HEK293 (cell line): ENCODE measurements around the gene CAMTA2.

Experiments used
- CTCF ChIA-PET: fragments of 350-600 bp; formaldehyde crosslinking; extraction: SDS; loops from one replicate; lab custom pipeline; 2021; ENCODE audit warnings: antibody characterized with exemption; lab: Yijun Ruan, JAX
- POLR2A ChIA-PET: fragments of 300-600 bp; formaldehyde crosslinking; extraction: SDS; loops from one replicate; lab custom pipeline; 2020; ENCODE audit warnings: antibody characterized with exemption, inconsistent platforms; lab: Yijun Ruan, JAX
- H3K27ac ChIP-seq: fragments of 200-500 bp; sonication (Bioruptor generic); 2 replicates; pipeline ENCODE4 v1.5.1; 2014; ENCODE audit warnings: low read depth, low read length, control low read depth, inconsistent platforms; ENCODE audit errors: extremely low read depth
- H3K36me3 ChIP-seq, 2 experiments: fragments of 200-500 bp in 1 of 2; sonication (Bioruptor generic) in 1 of 2; 1 replicate in 1 of 2; 2 replicates in 1 of 2; pipeline ENCODE4 v1.5.1; 2014 to 2017; ENCODE audit warnings: inconsistent platforms in 2 of 2, low read length in 2 of 2; ENCODE audit not compliant: control insufficient read depth in 2 of 2, insufficient read depth in 1 of 2
- H3K4me1 ChIP-seq: fragments of 200-500 bp; sonication (Bioruptor generic); 2 replicates; pipeline ENCODE4 v1.5.1; 2014; ENCODE audit warnings: mild to moderate bottlenecking, low read length, inconsistent platforms; ENCODE audit not compliant: control insufficient read depth, insufficient read depth
- H3K4me3 ChIP-seq: 2 replicates; pipeline ENCODE4 v1.5.1; 2011; ENCODE audit warnings: low read depth, mild to moderate bottlenecking, control low read depth, low read length, moderate library complexity
- H3K9me3 ChIP-seq: fragments of 200-500 bp; sonication (Bioruptor generic); 2 replicates; pipeline ENCODE4 v1.5.1; 2014; ENCODE audit warnings: low read depth, low read length, inconsistent platforms; ENCODE audit not compliant: control insufficient read depth, insufficient read depth
- GLI2 ChIP-seq: fragments of 450-650 bp; formaldehyde crosslinking; IDR thresholded peaks from 2 replicates; pipeline ENCODE4; 2017; ENCODE audit warnings: missing biosample characterization, missing genetic modification characterization, low read depth, borderline replicate concordance
- GLIS1 ChIP-seq: fragments of 450-650 bp; formaldehyde crosslinking; IDR thresholded peaks from 2 replicates; pipeline ENCODE4 v1.5.1; 2016; ENCODE audit warnings: missing biosample characterization, missing genetic modification characterization
- HOXA7 ChIP-seq: sonication (generic); formaldehyde crosslinking; IDR thresholded peaks from 2 replicates; pipeline ENCODE4 v1.8.1; 2022; ENCODE audit warnings: missing genetic modification reagents, borderline replicate concordance
- KLF10 ChIP-seq: fragments of 450-650 bp; IDR thresholded peaks from 2 replicates; pipeline ENCODE4 v1.5.1; 2018; ENCODE audit warnings: missing biosample characterization, mild to moderate bottlenecking, missing genetic modification characterization
- KLF16 ChIP-seq: fragments of 450-650 bp; formaldehyde crosslinking; IDR thresholded peaks from 2 replicates; pipeline ENCODE4 v1.5.1; 2017; ENCODE audit warnings: missing biosample characterization, missing genetic modification characterization
- MEIS1 ChIP-seq: sonication (generic); formaldehyde crosslinking; IDR thresholded peaks from 2 replicates; pipeline ENCODE4 v1.8.1; 2022; ENCODE audit warnings: missing genetic modification reagents, mild to moderate bottlenecking, borderline replicate concordance
- MZF1 ChIP-seq: fragments of 450-650 bp; formaldehyde crosslinking; IDR thresholded peaks from 2 replicates; pipeline ENCODE4 v1.5.1; 2017; ENCODE audit warnings: missing biosample characterization, missing genetic modification characterization, borderline replicate concordance
- PRDM1 ChIP-seq: fragments of 450-650 bp; formaldehyde crosslinking; IDR thresholded peaks from 2 replicates; pipeline ENCODE4; 2016; ENCODE audit warnings: missing biosample characterization, missing genetic modification characterization
- SETDB1 ChIP-seq: IDR thresholded peaks from one replicate; pipeline ENCODE4 v1.6.1; 2017; ENCODE audit warnings: mild to moderate bottlenecking, low read length, moderate library complexity, mixed read lengths; ENCODE audit not compliant: insufficient read length
- SP7 ChIP-seq: fragments of 450-650 bp; formaldehyde crosslinking; IDR thresholded peaks from 2 replicates; pipeline ENCODE4 v1.5.1; 2016; ENCODE audit warnings: missing biosample characterization, missing genetic modification characterization
- WT1 ChIP-seq: fragments of 450-650 bp; formaldehyde crosslinking; IDR thresholded peaks from 2 replicates; pipeline ENCODE4 v1.5.1; 2016; ENCODE audit warnings: missing biosample characterization, missing genetic modification characterization
- ZFHX2 ChIP-seq: fragments of 450-650 bp; formaldehyde crosslinking; conservative IDR thresholded peaks from 2 replicates; pipeline ENCODE4 v1.5.1; 2016; ENCODE audit warnings: missing biosample characterization, missing genetic modification characterization
- ZFP37 ChIP-seq: fragments of 450-650 bp; formaldehyde crosslinking; IDR thresholded peaks from 2 replicates; pipeline ENCODE4 v1.5.1; 2016; ENCODE audit warnings: missing biosample characterization, missing genetic modification characterization
- ZFP69B ChIP-seq: fragments of 450-650 bp; formaldehyde crosslinking; IDR thresholded peaks from 2 replicates; pipeline ENCODE4 v1.5.1; 2016; ENCODE audit warnings: missing biosample characterization, missing genetic modification characterization
- ZNF112 ChIP-seq: fragments of 450-650 bp; formaldehyde crosslinking; IDR thresholded peaks from 2 replicates; pipeline ENCODE4 v1.5.0; 2017; ENCODE audit warnings: missing biosample characterization, missing genetic modification characterization
- ZNF132 ChIP-seq: fragments of 450-650 bp; formaldehyde crosslinking; IDR thresholded peaks from 2 replicates; pipeline ENCODE4 v1.5.1; 2017; ENCODE audit warnings: missing biosample characterization, missing genetic modification characterization, borderline replicate concordance
- ZNF140 ChIP-seq: fragments of 450-650 bp; formaldehyde crosslinking; IDR thresholded peaks from 2 replicates; pipeline ENCODE4 v1.5.1; 2016; ENCODE audit warnings: missing biosample characterization, missing genetic modification characterization
- ZNF157 ChIP-seq: fragments of 450-650 bp; formaldehyde crosslinking; IDR thresholded peaks from 2 replicates; pipeline ENCODE4 v1.5.1; 2016; ENCODE audit warnings: missing biosample characterization, missing genetic modification characterization
- ZNF335 ChIP-seq: fragments of 450-650 bp; formaldehyde crosslinking; conservative IDR thresholded peaks from 2 replicates; pipeline ENCODE4 v1.5.1; 2016; ENCODE audit warnings: missing biosample characterization, missing genetic modification characterization
- ZNF37A ChIP-seq: fragments of 450-650 bp; IDR thresholded peaks from 2 replicates; pipeline ENCODE4 v1.5.1; 2018; ENCODE audit warnings: missing biosample characterization, missing genetic modification characterization
- ZNF404 ChIP-seq: fragments of 450-650 bp; formaldehyde crosslinking; IDR thresholded peaks from 2 replicates; pipeline ENCODE4 v1.5.1; 2017; ENCODE audit warnings: missing biosample characterization, missing genetic modification characterization
- ZNF416 ChIP-seq: fragments of 450-650 bp; formaldehyde crosslinking; IDR thresholded peaks from 2 replicates; pipeline ENCODE4 v1.5.1; 2016; ENCODE audit warnings: missing biosample characterization, missing genetic modification characterization
- ZNF501 ChIP-seq: fragments of 450-650 bp; formaldehyde crosslinking; IDR thresholded peaks from 2 replicates; pipeline ENCODE4 v1.5.1; 2016; ENCODE audit warnings: missing biosample characterization, missing genetic modification characterization
- ZNF596 ChIP-seq: fragments of 450-650 bp; IDR thresholded peaks from 2 replicates; pipeline ENCODE4 v1.5.0; 2018; ENCODE audit warnings: missing biosample characterization, mild to moderate bottlenecking, missing genetic modification characterization, moderate library complexity
- ZNF600 ChIP-seq: fragments of 450-650 bp; formaldehyde crosslinking; IDR thresholded peaks from 2 replicates; pipeline ENCODE4 v1.5.1; 2016; ENCODE audit warnings: missing biosample characterization, missing genetic modification characterization
- ZNF660 ChIP-seq: fragments of 450-650 bp; IDR thresholded peaks from 2 replicates; pipeline ENCODE4 v1.5.1; 2018; ENCODE audit warnings: missing biosample characterization, mild to moderate bottlenecking, missing genetic modification characterization
- ZNF792 ChIP-seq: fragments of 450-650 bp; formaldehyde crosslinking; IDR thresholded peaks from 2 replicates; pipeline ENCODE4 v1.5.1; 2016; ENCODE audit warnings: missing biosample characterization, missing genetic modification characterization
- ZSCAN30 ChIP-seq: fragments of 450-650 bp; IDR thresholded peaks from 2 replicates; pipeline ENCODE4 v1.5.1; 2018; ENCODE audit warnings: missing biosample characterization, mild to moderate bottlenecking, missing genetic modification characterization, moderate library complexity
- TF ChIP-seq, protein P1 (sequence below): fragments of 450-650 bp; formaldehyde crosslinking; IDR thresholded peaks from 2 replicates; pipeline ENCODE4 v1.5.0; 2017; ENCODE audit warnings: missing biosample characterization, missing genetic modification characterization, borderline replicate concordance
- TF ChIP-seq, protein P2 (sequence below): fragments of 450-650 bp; formaldehyde crosslinking; IDR thresholded peaks from 2 replicates; pipeline ENCODE4 v1.5.1; 2016; ENCODE audit warnings: missing biosample characterization, missing genetic modification characterization
- TF ChIP-seq, protein P3 (sequence below): fragments of 450-650 bp; formaldehyde crosslinking; IDR thresholded peaks from 2 replicates; pipeline ENCODE4; 2016; ENCODE audit warnings: missing biosample characterization, missing genetic modification characterization
- TF ChIP-seq, protein P4 (sequence below): fragments of 450-650 bp; formaldehyde crosslinking; IDR thresholded peaks from 2 replicates; pipeline ENCODE4 v1.5.1; 2016; ENCODE audit warnings: missing biosample characterization, missing genetic modification characterization

CAMTA2 gene

DNA sequence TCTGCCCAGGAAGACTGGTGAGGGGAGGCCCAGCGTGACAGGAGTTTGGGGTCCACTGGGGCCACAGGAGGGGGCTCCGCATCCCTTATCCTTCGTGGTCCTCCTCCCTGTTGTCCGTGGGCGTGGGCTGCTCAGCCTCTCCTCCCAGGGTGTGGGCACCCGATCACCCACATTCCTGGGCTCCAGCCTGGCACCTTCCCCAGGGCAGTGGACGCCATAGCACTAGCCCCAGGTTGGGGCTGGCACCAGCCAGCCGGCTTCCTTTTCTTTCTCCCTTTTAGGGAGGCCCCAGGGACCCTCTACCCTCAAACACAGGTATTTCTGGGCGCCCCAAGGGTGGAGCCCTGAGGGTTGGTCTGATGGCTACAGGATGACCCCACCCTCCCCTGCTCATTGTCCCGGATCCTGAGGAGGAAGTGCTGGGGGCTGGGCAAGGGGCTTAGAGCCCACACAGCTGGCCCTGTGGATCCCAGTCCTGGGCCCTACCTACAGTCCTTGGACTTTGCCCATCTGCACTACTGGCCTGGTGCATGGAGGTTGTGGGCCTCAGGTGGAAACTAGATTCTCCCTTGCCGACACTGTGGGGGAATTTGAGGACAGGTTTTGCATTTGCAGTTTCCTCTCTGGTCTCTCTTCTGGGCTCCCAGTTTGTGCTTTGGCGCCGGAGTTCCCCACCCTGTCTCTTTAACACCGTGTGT, 11.4 kb upstream of the CAMTA2 start (continued):
- TF ChIP-seq, protein P1, sequence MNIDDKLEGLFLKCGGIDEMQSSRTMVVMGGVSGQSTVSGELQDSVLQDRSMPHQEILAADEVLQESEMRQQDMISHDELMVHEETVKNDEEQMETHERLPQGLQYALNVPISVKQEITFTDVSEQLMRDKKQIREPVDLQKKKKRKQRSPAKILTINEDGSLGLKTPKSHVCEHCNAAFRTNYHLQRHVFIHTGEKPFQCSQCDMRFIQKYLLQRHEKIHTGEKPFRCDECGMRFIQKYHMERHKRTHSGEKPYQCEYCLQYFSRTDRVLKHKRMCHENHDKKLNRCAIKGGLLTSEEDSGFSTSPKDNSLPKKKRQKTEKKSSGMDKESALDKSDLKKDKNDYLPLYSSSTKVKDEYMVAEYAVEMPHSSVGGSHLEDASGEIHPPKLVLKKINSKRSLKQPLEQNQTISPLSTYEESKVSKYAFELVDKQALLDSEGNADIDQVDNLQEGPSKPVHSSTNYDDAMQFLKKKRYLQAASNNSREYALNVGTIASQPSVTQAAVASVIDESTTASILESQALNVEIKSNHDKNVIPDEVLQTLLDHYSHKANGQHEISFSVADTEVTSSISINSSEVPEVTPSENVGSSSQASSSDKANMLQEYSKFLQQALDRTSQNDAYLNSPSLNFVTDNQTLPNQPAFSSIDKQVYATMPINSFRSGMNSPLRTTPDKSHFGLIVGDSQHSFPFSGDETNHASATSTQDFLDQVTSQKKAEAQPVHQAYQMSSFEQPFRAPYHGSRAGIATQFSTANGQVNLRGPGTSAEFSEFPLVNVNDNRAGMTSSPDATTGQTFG (tag by site-specific recombination) = no peak
- TF ChIP-seq ZNF660 (tag by site-specific recombination) (no peak), ZFP37 (tag by site-specific recombination) (no peak), ZNF416 (tag by site-specific recombination) (no peak), WT1 (tag by site-specific recombination) (peak; percentile 24; the same call in 1 of the 2 replicates), ZNF792 (tag by site-specific recombination) (no peak), SETDB1 (no peak)
- TF ChIP-seq, all 188 proteins: peak for 8

DNA sequence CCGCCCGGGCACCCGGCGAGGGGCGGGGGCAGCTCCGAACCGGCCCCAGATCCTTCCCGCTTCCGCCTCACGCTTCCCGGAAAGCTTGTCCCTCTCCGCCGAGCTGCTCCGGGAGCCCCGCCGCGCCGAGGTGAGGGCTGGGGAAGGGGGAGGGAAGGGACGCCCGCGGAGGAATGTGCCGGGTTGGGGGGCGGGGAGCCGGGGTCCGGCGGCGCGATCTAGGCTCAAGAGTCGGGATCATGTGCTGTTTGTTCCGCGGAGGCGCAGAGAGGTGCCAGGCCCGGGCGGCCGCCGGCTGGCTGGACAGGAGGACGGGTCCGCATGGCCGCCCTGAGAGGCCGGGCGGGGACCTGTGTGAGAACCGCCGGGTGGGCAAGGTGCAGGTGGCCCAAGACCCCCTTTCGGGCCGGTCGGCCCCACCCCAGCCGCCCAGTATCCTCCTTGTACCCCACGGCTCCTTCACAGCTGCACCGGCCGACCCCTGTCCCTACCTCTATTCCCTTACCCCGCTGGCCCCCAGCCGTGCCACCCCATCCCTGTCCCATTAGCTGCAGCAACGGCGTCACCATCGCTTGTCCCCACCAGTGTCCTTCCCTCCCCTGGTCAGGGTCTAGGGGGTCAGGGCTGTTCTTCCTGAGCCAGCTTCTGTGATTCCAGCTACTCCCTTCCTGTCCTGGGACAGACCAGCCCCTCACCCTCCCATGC, 10.7 kb upstream of the CAMTA2 start:
- H3K27ac ChIP-seq = peak overlapping the region; percentile 77; the same call in 1 of the 2 replicates
- ChIA-PET CTCF (interaction anchor here (0.6 to 3.1 kb wide), 6 partner anchors 9 to 209 kb away, joined by 3 to 21 read pairs (median 4); partner anchors contain the start of gene CAMTA2), POLR2A (interaction anchor here (0.7 to 2.5 kb wide), 16 partner anchors 9 to 442 kb away, joined by 3 to 27 read pairs (median 4); partner anchors contain the start of genes CAMTA2, ENO3, PELP1 and PFN1)
- H3K4me3 ChIP-seq = peak overlapping the region; percentile 65
- H3K4me1 ChIP-seq = peaks cover 14% of the 10 kb centered on the region
- H3K36me3 ChIP-seq = peaks cover 6 to 27% of the 10 kb centered on the region in 2 experiments; a peak in 2 of 3 replicates
- no peaks in the 10 kb centered on the region for H3K9me3 ChIP-seq
- no peak for TF ChIP-seq HOXA7 (CRISPR knock-in tag)
- TF ChIP-seq ZFP69B (tag by site-specific recombination) = no peak
- TF ChIP-seq MEIS1 (CRISPR knock-in tag) = no peak
- no peak for TF ChIP-seq ZFHX2 (tag by site-specific recombination)
- TF ChIP-seq ZNF600 (tag by site-specific recombination) = peak; percentile 72
- no peak for TF ChIP-seq ZNF140 (tag by site-specific recombination)
- no peak for TF ChIP-seq ZSCAN30 (tag by site-specific recombination)
- no peak for TF ChIP-seq ZNF404 (tag by site-specific recombination)
- TF ChIP-seq, protein P2, sequence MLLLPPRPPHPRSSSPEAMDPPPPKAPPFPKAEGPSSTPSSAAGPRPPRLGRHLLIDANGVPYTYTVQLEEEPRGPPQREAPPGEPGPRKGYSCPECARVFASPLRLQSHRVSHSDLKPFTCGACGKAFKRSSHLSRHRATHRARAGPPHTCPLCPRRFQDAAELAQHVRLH (tag by site-specific recombination) = no peak
- no peak for TF ChIP-seq ZNF37A
- no peak for TF ChIP-seq ZNF501
- TF ChIP-seq ZNF335 (tag by site-specific recombination) = peak; percentile 47
- TF ChIP-seq GLI2 (tag by site-specific recombination) = no peak
- peak; percentile 42 for TF ChIP-seq GLIS1
- TF ChIP-seq KLF10 (tag by site-specific recombination) = no peak
- peak; percentile 32; the same call in 1 of the 2 replicates for TF ChIP-seq KLF16 (tag by site-specific recombination)
- no peak for TF ChIP-seq ZFP37 (tag by site-specific recombination)
- TF ChIP-seq, protein P3, sequence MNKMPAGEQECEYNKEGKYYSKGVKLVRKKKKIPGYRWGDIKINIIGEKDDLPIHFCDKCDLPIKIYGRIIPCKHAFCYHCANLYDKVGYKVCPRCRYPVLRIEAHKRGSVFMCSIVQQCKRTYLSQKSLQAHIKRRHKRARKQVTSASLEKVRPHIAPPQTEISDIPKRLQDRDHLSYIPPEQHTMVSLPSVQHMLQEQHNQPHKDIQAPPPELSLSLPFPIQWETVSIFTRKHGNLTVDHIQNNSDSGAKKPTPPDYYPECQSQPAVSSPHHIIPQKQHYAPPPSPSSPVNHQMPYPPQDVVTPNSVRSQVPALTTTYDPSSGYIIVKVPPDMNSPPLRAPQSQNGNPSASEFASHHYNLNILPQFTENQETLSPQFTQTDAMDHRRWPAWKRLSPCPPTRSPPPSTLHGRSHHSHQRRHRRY (tag by site-specific recombination) = no peak
- TF ChIP-seq, protein P4, sequence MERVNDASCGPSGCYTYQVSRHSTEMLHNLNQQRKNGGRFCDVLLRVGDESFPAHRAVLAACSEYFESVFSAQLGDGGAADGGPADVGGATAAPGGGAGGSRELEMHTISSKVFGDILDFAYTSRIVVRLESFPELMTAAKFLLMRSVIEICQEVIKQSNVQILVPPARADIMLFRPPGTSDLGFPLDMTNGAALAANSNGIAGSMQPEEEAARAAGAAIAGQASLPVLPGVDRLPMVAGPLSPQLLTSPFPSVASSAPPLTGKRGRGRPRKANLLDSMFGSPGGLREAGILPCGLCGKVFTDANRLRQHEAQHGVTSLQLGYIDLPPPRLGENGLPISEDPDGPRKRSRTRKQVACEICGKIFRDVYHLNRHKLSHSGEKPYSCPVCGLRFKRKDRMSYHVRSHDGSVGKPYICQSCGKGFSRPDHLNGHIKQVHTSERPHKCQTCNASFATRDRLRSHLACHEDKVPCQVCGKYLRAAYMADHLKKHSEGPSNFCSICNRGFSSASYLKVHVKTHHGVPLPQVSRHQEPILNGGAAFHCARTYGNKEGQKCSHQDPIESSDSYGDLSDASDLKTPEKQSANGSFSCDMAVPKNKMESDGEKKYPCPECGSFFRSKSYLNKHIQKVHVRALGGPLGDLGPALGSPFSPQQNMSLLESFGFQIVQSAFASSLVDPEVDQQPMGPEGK (tag by site-specific recombination) = peak; percentile 59
- no peak for TF ChIP-seq SP7 (tag by site-specific recombination)
- TF ChIP-seq ZNF112 (tag by site-specific recombination) = no peak
- TF ChIP-seq ZNF132 (tag by site-specific recombination) = no peak
- TF ChIP-seq MZF1 (tag by site-specific recombination) = no peak
- no peak for TF ChIP-seq PRDM1 (tag by site-specific recombination)
- no peak for TF ChIP-seq ZNF157 (tag by site-specific recombination)
- no peak for TF ChIP-seq ZNF596 (tag by site-specific recombination)
